Gastrocnemius medialis (tissue), 4 donors: ENCODE results near the gene GPBP1L1. TPM values are rescaled to one million over a fixed set of nuclear protein-coding genes. Genes with fewer than 3 reads are reported as not detected.
A peak's percentile ranks its signal among the peaks of the same experiment; 100 is the strongest.

Experiments used
- ATAC-seq, 2 donors: fragments of 150-250 bp; one replicate each; pipeline ENCODE4 v1.9.1; 2016
- DNase-seq, 2 donors: peaks; one replicate each; pipeline ENCODE4 v3.0.0-alpha.2; 2019
- H3K27ac ChIP-seq, 4 donors: fragments of 200-600 bp; sonication (generic); 1 replicate in 1 of 4; 2 replicates in 3 of 4; pipeline ENCODE4 v1.5.1; 2016 to 2018; ENCODE audit warnings: mild to moderate bottlenecking in 2 of 4, moderate library complexity in 1 of 4
- H3K27me3 ChIP-seq, 3 donors: fragments of 200-600 bp; sonication (generic) in 2 of 3; 1 replicate in 1 of 3; 2 replicates in 2 of 3; pipeline versions ENCODE4 v1.5.1 to v1.6.0; 2016 to 2019; ENCODE audit warnings: mild to moderate bottlenecking in 1 of 3, moderate library complexity in 1 of 3
- H3K36me3 ChIP-seq, 2 donors: fragments of 200-600 bp; sonication (generic) in 1 of 2; one replicate each; pipeline ENCODE4 v1.5.1; 2017 to 2018
- H3K4me1 ChIP-seq, 2 donors: fragments of 200-600 bp; sonication (generic) in 1 of 2; one replicate each; pipeline ENCODE4 v1.5.1; 2016 to 2017; ENCODE audit warnings: mild to moderate bottlenecking in 2 of 2
- H3K4me3 ChIP-seq, 4 donors: fragments of 200-600 bp; sonication (generic) in 3 of 4; 1 replicate in 1 of 4; 2 replicates in 3 of 4; pipeline ENCODE4 v1.5.1; 2016 to 2019; ENCODE audit warnings: mild to moderate bottlenecking in 2 of 4
- H3K9me3 ChIP-seq, 3 donors: fragments of 200-600 bp; sonication (generic) in 2 of 3; 1 replicate in 1 of 3; 2 replicates in 2 of 3; pipeline ENCODE4 v1.5.1; 2016 to 2019
- CTCF ChIP-seq, 5 experiments: fragments of 450-650 bp in 3 of 5; fragments of 200-600 bp in 2 of 5; sonication (generic) in 2 of 5; IDR thresholded peaks in 4 of 5; conservative IDR thresholded peaks in 1 of 5; 1 replicate in 4 of 5; 2 replicates in 1 of 5; pipeline ENCODE4 v1.5.1; 2016 to 2019; ENCODE audit warnings: antibody characterized with exemption in 5 of 5, mild to moderate bottlenecking in 3 of 5, moderate library complexity in 3 of 5
- POLR2A ChIP-seq, 2 donors: fragments of 450-650 bp; IDR thresholded peaks; one replicate each; pipeline ENCODE4 v1.6.1; 2017; ENCODE audit warnings: antibody characterized with exemption in 2 of 2, mild to moderate bottlenecking in 2 of 2, moderate library complexity in 2 of 2
- in situ Hi-C, 4 donors: fragments of 200-750 bp; cut with MboI; loops; one replicate each; pipeline versions ENCODE4 v1.15.0 to v1.8.0; 2017; ENCODE audit warnings: low sequenced_read_pairs in 4 of 4
- intact Hi-C: fragments of 100-400 bp; cut with DNase I; formaldehyde crosslinking; loops from one replicate; pipeline ENCODE4 v1.15.1; 2023; ENCODE audit warnings: low total_unique reads
- total RNA-seq, 4 donors: library from RNA; depleted of rRNA; stranded (reverse); fragments of >200 nt; gene quantifications; one replicate each; pipeline versions ENCODE4 v1.1.0 to v1.2.3, GENCODE V29; 2016

GPBP1L1 gene
- total RNA-seq, 4 donors from 2014 or later = 58.5 to 99.5 (median 81.8) TPM

- intact Hi-C loops = loop anchor here (1.0 to 10.0 kb wide), 2 partner anchors 102 to 551 kb away; partner anchors contain the start of genes GPBP1L1 and PIK3R3
Measured at GRCh38 chr1:45583666-45584350, 102.5 kb downstream of the GPBP1L1 start, which contains the start of gene NASP. Gene NASP (plus strand): TSS chr1:45584041. CDS start chr1:45584147, 106 bp downstream.

GRCh38 chr1:45583264-45583665 lies 103.1 kb downstream of the GPBP1L1 start:
- in situ Hi-C loops = loop anchor here in 1 of 4 donors (25.0 kb wide), 1 partner anchor 104 kb away; the partner anchor contains the start of genes GPBP1L1 and TMEM69
- intact Hi-C loops = loop anchor here (1.0 to 10.0 kb wide), 2 partner anchors 103 to 552 kb away; partner anchors contain the start of genes GPBP1L1 and PIK3R3

More at GRCh38 chr1:45583666-45584350, 102.5 kb downstream of the GPBP1L1 start, which contains the start of gene NASP:
- Histone ChIP-seq H3K27me3 (no peaks in the 10 kb centered on the region), H3K27ac (peak within 1 kb of the TSS; percentile 92 to 99 (median 96)), H3K4me1 (peaks cover 22 to 23% of the 10 kb centered on the region in 2 donors), H3K9me3 (no peaks in the 10 kb centered on the region), H3K4me3 (peak within 1 kb of the TSS; percentile 82 to 97 (median 94)), H3K36me3 (no peaks in the 10 kb centered on the region)
- DNase-seq (peak; percentile 83 to 88), ATAC-seq (peak; percentile 83 to 85)
- TF ChIP-seq POLR2A (IDR thresholded peaks at IDR 0.05) (peak; percentile 91 to 97), CTCF (IDR thresholded peaks at IDR 0.05 in 4 of 5, conservative IDR thresholded peaks at IDR 0.05 in 1 of 5) (peak in 1 of 5 experiments; percentile 8)
- in situ Hi-C loops = loop anchor here in 1 of 4 donors (25.0 kb wide), 1 partner anchor 103 kb away; the partner anchor contains the start of genes GPBP1L1 and TMEM69

More at GRCh38 chr1:45583264-45583665, 103.1 kb downstream of the GPBP1L1 start:
- Histone ChIP-seq H3K4me1 (peaks cover 22 to 23% of the 10 kb centered on the region in 2 donors), H3K36me3 (no peaks in the 10 kb centered on the region), H3K27me3 (no peaks in the 10 kb centered on the region), H3K9me3 (no peaks in the 10 kb centered on the region), H3K27ac (peak overlapping the region; percentile 92 to 99 (median 96)), H3K4me3 (peak overlapping the region; percentile 82 to 97 (median 94))
- peak; percentile 95 to 96 for DNase-seq
- TF ChIP-seq CTCF (IDR thresholded peaks at IDR 0.05 in 4 of 5, conservative IDR thresholded peaks at IDR 0.05 in 1 of 5) (no peak), POLR2A (IDR thresholded peaks at IDR 0.05) (no peak)
- ATAC-seq = peak; percentile 92 to 96

Other genes starting within 250 kb of the GPBP1L1 start
- 1 to 10 TPM; 3.4 to 5.8 (median 4.5) TPM for gene TESK2, start 195.4 kb downstream of the GPBP1L1 start, total RNA-seq
- gene CCDC163, start 186.5 kb downstream of the GPBP1L1 start, total RNA-seq = under 1 TPM in 3 of 4 donors, not detected in 1; 0.22 to 0.62 (median 0.25) TPM
- gene MMACHC, start 186.2 kb downstream of the GPBP1L1 start, total RNA-seq = 1 to 10 TPM; 1.8 to 5.6 (median 3.5) TPM
- gene PRDX1, start 164.6 kb downstream of the GPBP1L1 start, total RNA-seq = 100 to 1,000 TPM; 406 to 554 (median 482) TPM
- gene AKR1A1, start 135.7 kb downstream of the GPBP1L1 start, total RNA-seq = 10 to 100 TPM; 15.6 to 40.1 (median 37.1) TPM
- 10 to 100 TPM; 25.5 to 32.7 (median 27.3) TPM for gene NASP, start 102.5 kb downstream of the GPBP1L1 start, total RNA-seq
- 1 to 10 TPM in 2 of 4 donors, under 1 TPM in 2; 0.12 to 6.9 (median 0.60) TPM for gene CCDC17, start 62.5 kb downstream of the GPBP1L1 start, total RNA-seq
- 10 to 100 TPM; 19.5 to 32.0 (median 22.0) TPM for gene TMEM69, start 1.6 kb upstream of the GPBP1L1 start, total RNA-seq
- 10 to 100 TPM in 1 of 4 donors, 1 to 10 TPM in 3; 5.6 to 11.7 (median 7.1) TPM for gene IPP, start 64.1 kb upstream of the GPBP1L1 start, total RNA-seq
- 100 to 1,000 TPM; 110 to 195 (median 162) TPM for gene MAST2, start 117.1 kb upstream of the GPBP1L1 start, total RNA-seq